ENCODE results near the gene TPRA1. TPM values are rescaled to one million over a fixed set of nuclear protein-coding genes. Genes with fewer than 3 reads are reported as not detected.

TPRA1 gene
- total and polyA plus RNA-seq, 10 donors, result 16.1 to 42.3 (median 29.6) TPM

GRCh38 chr3:127572186-127572585 lies 18.3 kb downstream of the TPRA1 start:
- Histone ChIP-seq H3K36me3 (peaks cover 0 to 86% (median 37%) of the 10 kb centered on the region in 6 donors), H3K27ac (no peak overlapping the region), H3K27me3 (replicated peaks in 1 of 7) (no peaks in the 10 kb centered on the region), H3K4me3 (no peak overlapping the region), H3K9me3 (no peaks in the 10 kb centered on the region), H3K4me1 (peaks cover 5 to 20% (median 12%) of the 10 kb centered on the region in 6 donors)
- no peak for DNase-seq
- intact Hi-C loops (cut with DNase I; ENCODE audit: low total_unique reads), result no loop called here
- 90 to 96% (median 95%) methylated on average over 6 of the region's 6 CpGs for WGBS, 5 donors
- TF ChIP-seq POLR2A (IDR thresholded peaks at IDR 0.05) (no peak), POLR2AphosphoS5 (IDR thresholded peaks at IDR 0.05) (no peak)
- TF ChIP-seq, protein P1, sequence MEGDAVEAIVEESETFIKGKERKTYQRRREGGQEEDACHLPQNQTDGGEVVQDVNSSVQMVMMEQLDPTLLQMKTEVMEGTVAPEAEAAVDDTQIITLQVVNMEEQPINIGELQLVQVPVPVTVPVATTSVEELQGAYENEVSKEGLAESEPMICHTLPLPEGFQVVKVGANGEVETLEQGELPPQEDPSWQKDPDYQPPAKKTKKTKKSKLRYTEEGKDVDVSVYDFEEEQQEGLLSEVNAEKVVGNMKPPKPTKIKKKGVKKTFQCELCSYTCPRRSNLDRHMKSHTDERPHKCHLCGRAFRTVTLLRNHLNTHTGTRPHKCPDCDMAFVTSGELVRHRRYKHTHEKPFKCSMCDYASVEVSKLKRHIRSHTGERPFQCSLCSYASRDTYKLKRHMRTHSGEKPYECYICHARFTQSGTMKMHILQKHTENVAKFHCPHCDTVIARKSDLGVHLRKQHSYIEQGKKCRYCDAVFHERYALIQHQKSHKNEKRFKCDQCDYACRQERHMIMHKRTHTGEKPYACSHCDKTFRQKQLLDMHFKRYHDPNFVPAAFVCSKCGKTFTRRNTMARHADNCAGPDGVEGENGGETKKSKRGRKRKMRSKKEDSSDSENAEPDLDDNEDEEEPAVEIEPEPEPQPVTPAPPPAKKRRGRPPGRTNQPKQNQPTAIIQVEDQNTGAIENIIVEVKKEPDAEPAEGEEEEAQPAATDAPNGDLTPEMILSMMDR (IDR thresholded peaks at IDR 0.05 in 8 of 11, conservative IDR thresholded peaks at IDR 0.05 in 3 of 11), result no peak

GRCh38 chr3:127570520-127570919 lies 20.0 kb downstream of the TPRA1 start:
- H3K27ac ChIP-seq, result no peak overlapping the region
- no peaks in the 10 kb centered on the region for H3K9me3 ChIP-seq
- intact Hi-C loops (cut with DNase I; ENCODE audit: low total_unique reads), result no loop called here
- no peaks in the 10 kb centered on the region for H3K27me3 ChIP-seq (replicated peaks in 1 of 7)
- WGBS, 5 donors, result 93 to 97% (median 96%) methylated on average over 7 of the region's 7 CpGs
- no peak overlapping the region for H3K4me3 ChIP-seq
- no peak for DNase-seq
- TF ChIP-seq POLR2A (IDR thresholded peaks at IDR 0.05) (no peak), POLR2AphosphoS5 (IDR thresholded peaks at IDR 0.05) (no peak)
- TF ChIP-seq, protein P1 (IDR thresholded peaks at IDR 0.05 in 8 of 11, conservative IDR thresholded peaks at IDR 0.05 in 3 of 11), result no peak
- H3K36me3 ChIP-seq, result peaks cover 0 to 70% (median 32%) of the 10 kb centered on the region in 6 donors
- H3K4me1 ChIP-seq, result peaks cover 5 to 13% (median 10%) of the 10 kb centered on the region in 6 donors

DNA sequence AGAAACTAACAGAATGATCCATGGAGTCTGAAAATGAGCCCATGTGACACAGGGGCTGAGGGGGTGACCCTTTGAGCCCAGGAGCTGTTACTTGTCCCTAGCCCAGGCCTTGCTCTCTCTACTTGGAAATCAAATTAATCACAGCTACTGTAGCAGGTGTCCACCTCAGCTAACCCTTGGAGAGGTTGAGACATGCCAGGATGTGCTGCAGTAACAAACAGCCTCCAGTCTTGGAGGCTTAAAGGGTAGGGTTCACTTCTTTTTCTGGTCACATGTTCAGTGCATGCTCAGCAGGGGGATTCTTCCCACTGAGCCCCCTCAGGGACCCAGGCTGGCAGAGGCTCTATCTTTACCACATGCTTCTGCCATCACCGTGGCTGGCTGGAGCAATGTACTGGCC lies 21.4 kb downstream of the TPRA1 start:
- no peaks in the 10 kb centered on the region for H3K9me3 ChIP-seq
- H3K36me3 ChIP-seq, result peaks cover 0 to 62% (median 26%) of the 10 kb centered on the region in 6 donors
- no peak overlapping the region for H3K4me3 ChIP-seq
- peaks cover 0 to 4% (median 0%) of the 10 kb centered on the region in 7 donors for H3K27me3 ChIP-seq (replicated peaks in 1 of 7)
- no peak for DNase-seq
- intact Hi-C loops (cut with DNase I; ENCODE audit: low total_unique reads), result no loop called here
- H3K4me1 ChIP-seq, result no peaks in the 10 kb centered on the region
- 50 to 100% (median 93%) methylated on average over 1 of the region's 1 CpG for WGBS, 5 donors
- TF ChIP-seq POLR2AphosphoS5 (IDR thresholded peaks at IDR 0.05), result no peak
- TF ChIP-seq POLR2A (IDR thresholded peaks at IDR 0.05), result no peak
- TF ChIP-seq, protein P1 (IDR thresholded peaks at IDR 0.05 in 8 of 11, conservative IDR thresholded peaks at IDR 0.05 in 3 of 11), result no peak
- H3K27ac ChIP-seq, result no peak overlapping the region

DNA sequence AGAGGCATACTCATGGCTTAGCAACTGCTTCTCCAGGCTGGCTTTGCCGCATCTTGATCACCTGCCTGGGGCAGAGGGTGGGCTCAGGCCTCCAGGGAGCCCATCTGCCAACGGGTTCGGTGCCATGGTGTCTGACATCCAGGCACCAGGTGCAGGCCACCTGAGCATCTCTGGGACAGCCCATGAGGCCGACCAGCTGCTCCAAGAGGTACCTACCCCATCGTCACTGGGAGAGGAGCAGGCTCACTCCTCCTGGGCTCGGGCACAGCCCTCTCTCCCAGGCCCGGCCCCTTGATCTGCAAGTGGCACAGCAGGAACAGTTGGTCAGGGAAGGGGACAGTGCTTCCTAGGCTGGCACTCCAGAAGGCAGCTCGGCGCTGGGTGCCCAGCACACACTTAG lies 21.9 kb downstream of the TPRA1 start:
- no peak for DNase-seq
- Histone ChIP-seq H3K27me3 (replicated peaks in 1 of 7) (peaks cover 0 to 6% (median 0%) of the 10 kb centered on the region in 7 donors), H3K27ac (no peak overlapping the region), H3K4me3 (no peak overlapping the region), H3K9me3 (no peaks in the 10 kb centered on the region), H3K4me1 (no peaks in the 10 kb centered on the region), H3K36me3 (peaks cover 0 to 56% (median 21%) of the 10 kb centered on the region in 6 donors)
- TF ChIP-seq POLR2AphosphoS5 (IDR thresholded peaks at IDR 0.05) (peak in 1 of 3 donors; percentile 35), POLR2A (IDR thresholded peaks at IDR 0.05) (no peak)
- TF ChIP-seq, protein P1 (IDR thresholded peaks at IDR 0.05 in 8 of 11, conservative IDR thresholded peaks at IDR 0.05 in 3 of 11), result no peak
- 83 to 100% (median 89%) methylated on average over 2 to 9 of the region's 9 CpGs for WGBS, 5 donors
- intact Hi-C loops (cut with DNase I; ENCODE audit: low total_unique reads), result no loop called here
